ENCODE data around the gene STYK1.
"Not testable (repeated sequence)": the region's sequence is repeated elsewhere in the genome, so short reads cannot be mapped to it uniquely, and the experiment has no call there.

STYK1 gene

GRCh38 chr12:10600988-10601387, 72.9 kb downstream of the STYK1 start:
- no peak overlapping the region for H3K4me3 ChIP-seq (ENCODE audit: insufficient read length, low read depth)
- H3K9ac ChIP-seq (ENCODE audit: insufficient read length, low read depth), result no peak overlapping the region
- no peaks in the 10 kb centered on the region for H3K27me3 ChIP-seq (ENCODE audit: insufficient read depth, insufficient read length)
- peaks cover 76% of the 10 kb centered on the region for H3K36me3 ChIP-seq (ENCODE audit: insufficient read depth, insufficient read length, low read length)
- TF ChIP-seq SUZ12 (IDR thresholded peaks at IDR 0.05; ENCODE audit: extremely low read depth, insufficient read depth, insufficient read length) (no peak), YY1 (IDR thresholded peaks at IDR 0.05; ENCODE audit: insufficient read depth, insufficient read length) (no peak), ZNF274 (IDR thresholded peaks at IDR 0.05; ENCODE audit: low read depth, low read length) (no peak)
- no peak for DNase-seq (ENCODE audit: low read depth, low spot score)
- no peaks in the 10 kb centered on the region for H3K4me1 ChIP-seq (ENCODE audit: insufficient read depth, insufficient read length)
- H3K9me3 ChIP-seq (ENCODE audit: insufficient read depth, low read length), result no peaks in the 10 kb centered on the region

DNA sequence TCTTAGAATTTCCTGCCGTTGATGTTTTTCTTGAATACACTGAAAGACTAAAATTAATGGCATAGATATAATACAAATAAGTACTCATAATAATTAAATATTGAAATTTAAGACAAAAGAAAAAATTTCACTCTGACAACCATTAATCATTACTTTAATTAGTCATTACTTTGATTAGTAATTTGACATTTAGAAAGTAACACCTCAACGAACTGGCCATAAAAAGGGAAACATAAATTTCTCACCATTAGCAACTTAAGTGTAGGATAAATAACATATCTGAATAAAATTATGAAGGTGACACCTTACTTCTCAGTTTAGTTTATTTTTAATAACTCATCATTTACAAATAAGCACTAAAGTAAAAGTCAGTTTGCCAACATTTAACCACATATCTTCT, 78.0 kb downstream of the STYK1 start:
- Histone ChIP-seq H3K27me3 (ENCODE audit: insufficient read depth, insufficient read length) (no peaks in the 10 kb centered on the region), H3K36me3 (ENCODE audit: insufficient read depth, insufficient read length, low read length) (peaks cover 57% of the 10 kb centered on the region), H3K4me1 (ENCODE audit: insufficient read depth, insufficient read length) (no peaks in the 10 kb centered on the region), H3K9me3 (ENCODE audit: insufficient read depth, low read length) (no peaks in the 10 kb centered on the region), H3K9ac (ENCODE audit: insufficient read length, low read depth) (no peak overlapping the region), H3K4me3 (ENCODE audit: insufficient read length, low read depth) (no peak overlapping the region)
- DNase-seq (ENCODE audit: low read depth, low spot score), result no peak
- TF ChIP-seq SUZ12 (IDR thresholded peaks at IDR 0.05; ENCODE audit: extremely low read depth, insufficient read depth, insufficient read length), result no peak
- no peak for TF ChIP-seq YY1 (IDR thresholded peaks at IDR 0.05; ENCODE audit: insufficient read depth, insufficient read length)

- DNase-seq (ENCODE audit: low read depth, low spot score), result no peak
- TF ChIP-seq YY1 (IDR thresholded peaks at IDR 0.05; ENCODE audit: insufficient read depth, insufficient read length), result no peak
- no peak for TF ChIP-seq SUZ12 (IDR thresholded peaks at IDR 0.05; ENCODE audit: extremely low read depth, insufficient read depth, insufficient read length)
- TF ChIP-seq ZNF274 (IDR thresholded peaks at IDR 0.05; ENCODE audit: low read depth, low read length), result no peak
- no peaks in the 10 kb centered on the region for H3K4me1 ChIP-seq (ENCODE audit: insufficient read depth, insufficient read length)
- H3K9me3 ChIP-seq (ENCODE audit: insufficient read depth, low read length), result no peaks in the 10 kb centered on the region
- H3K4me3 ChIP-seq (ENCODE audit: insufficient read length, low read depth), result no peak overlapping the region
- no peak overlapping the region for H3K9ac ChIP-seq (ENCODE audit: insufficient read length, low read depth)
- H3K27me3 ChIP-seq (ENCODE audit: insufficient read depth, insufficient read length), result no peaks in the 10 kb centered on the region
- peaks cover 67% of the 10 kb centered on the region for H3K36me3 ChIP-seq (ENCODE audit: insufficient read depth, insufficient read length, low read length)
These were observed 82.9 kb downstream of the STYK1 start for GRCh38 chr12:10590966-10591365.

GRCh38 chr12:10584415-10584814, 89.4 kb downstream of the STYK1 start:
- Histone ChIP-seq H3K4me3 (ENCODE audit: insufficient read length, low read depth) (no peak overlapping the region), H3K4me1 (ENCODE audit: insufficient read depth, insufficient read length) (no peaks in the 10 kb centered on the region), H3K27me3 (ENCODE audit: insufficient read depth, insufficient read length) (no peaks in the 10 kb centered on the region), H3K9ac (ENCODE audit: insufficient read length, low read depth) (no peak overlapping the region), H3K9me3 (ENCODE audit: insufficient read depth, low read length) (peaks cover 25% of the 10 kb centered on the region), H3K36me3 (ENCODE audit: insufficient read depth, insufficient read length, low read length) (peaks cover 43% of the 10 kb centered on the region)
- TF ChIP-seq SUZ12 (IDR thresholded peaks at IDR 0.05; ENCODE audit: extremely low read depth, insufficient read depth, insufficient read length) (no peak), ZNF274 (IDR thresholded peaks at IDR 0.05; ENCODE audit: low read depth, low read length) (no peak), YY1 (IDR thresholded peaks at IDR 0.05; ENCODE audit: insufficient read depth, insufficient read length) (no peak)
- DNase-seq (ENCODE audit: low read depth, low spot score), result no peak

GRCh38 chr12:10582704-10583103, 91.1 kb downstream of the STYK1 start:
- TF ChIP-seq ZNF274 (IDR thresholded peaks at IDR 0.05; ENCODE audit: low read depth, low read length) (no peak), SUZ12 (IDR thresholded peaks at IDR 0.05; ENCODE audit: extremely low read depth, insufficient read depth, insufficient read length) (no peak), YY1 (IDR thresholded peaks at IDR 0.05; ENCODE audit: insufficient read depth, insufficient read length) (no peak)

GRCh38 chr12:10582133-10582532, 91.7 kb downstream of the STYK1 start:
- not testable (repeated sequence) for H3K9ac ChIP-seq (ENCODE audit: insufficient read length, low read depth); H3K27me3 ChIP-seq (ENCODE audit: insufficient read depth, insufficient read length); H3K4me1 ChIP-seq (ENCODE audit: insufficient read depth, insufficient read length); DNase-seq (ENCODE audit: low read depth, low spot score); H3K4me3 ChIP-seq (ENCODE audit: insufficient read length, low read depth)
- Histone ChIP-seq H3K9me3 (ENCODE audit: insufficient read depth, low read length) (peaks cover 25% of the 10 kb centered on the region), H3K36me3 (ENCODE audit: insufficient read depth, insufficient read length, low read length) (peaks cover 22% of the 10 kb centered on the region)

More at GRCh38 chr12:10582704-10583103, 91.1 kb downstream of the STYK1 start:
- no peak for DNase-seq (ENCODE audit: low read depth, low spot score)
- Histone ChIP-seq H3K9ac (ENCODE audit: insufficient read length, low read depth) (no peak overlapping the region), H3K4me1 (ENCODE audit: insufficient read depth, insufficient read length) (no peaks in the 10 kb centered on the region), H3K36me3 (ENCODE audit: insufficient read depth, insufficient read length, low read length) (peaks cover 26% of the 10 kb centered on the region), H3K27me3 (ENCODE audit: insufficient read depth, insufficient read length) (no peaks in the 10 kb centered on the region), H3K4me3 (ENCODE audit: insufficient read length, low read depth) (no peak overlapping the region), H3K9me3 (ENCODE audit: insufficient read depth, low read length) (peaks cover 25% of the 10 kb centered on the region)

GRCh38 chr12:10574307-10574706, 99.5 kb downstream of the STYK1 start:
- Histone ChIP-seq H3K9ac (ENCODE audit: insufficient read length, low read depth) (no peak overlapping the region), H3K4me3 (ENCODE audit: insufficient read length, low read depth) (no peak overlapping the region), H3K27me3 (ENCODE audit: insufficient read depth, insufficient read length) (no peaks in the 10 kb centered on the region), H3K36me3 (ENCODE audit: insufficient read depth, insufficient read length, low read length) (no peaks in the 10 kb centered on the region), H3K4me1 (ENCODE audit: insufficient read depth, insufficient read length) (peaks cover 2% of the 10 kb centered on the region), H3K9me3 (ENCODE audit: insufficient read depth, low read length) (peaks cover 31% of the 10 kb centered on the region)
- TF ChIP-seq ZNF274 (IDR thresholded peaks at IDR 0.05; ENCODE audit: low read depth, low read length) (no peak), YY1 (IDR thresholded peaks at IDR 0.05; ENCODE audit: insufficient read depth, insufficient read length) (no peak), SUZ12 (IDR thresholded peaks at IDR 0.05; ENCODE audit: extremely low read depth, insufficient read depth, insufficient read length) (no peak)
- no peak for DNase-seq (ENCODE audit: low read depth, low spot score)

DNA sequence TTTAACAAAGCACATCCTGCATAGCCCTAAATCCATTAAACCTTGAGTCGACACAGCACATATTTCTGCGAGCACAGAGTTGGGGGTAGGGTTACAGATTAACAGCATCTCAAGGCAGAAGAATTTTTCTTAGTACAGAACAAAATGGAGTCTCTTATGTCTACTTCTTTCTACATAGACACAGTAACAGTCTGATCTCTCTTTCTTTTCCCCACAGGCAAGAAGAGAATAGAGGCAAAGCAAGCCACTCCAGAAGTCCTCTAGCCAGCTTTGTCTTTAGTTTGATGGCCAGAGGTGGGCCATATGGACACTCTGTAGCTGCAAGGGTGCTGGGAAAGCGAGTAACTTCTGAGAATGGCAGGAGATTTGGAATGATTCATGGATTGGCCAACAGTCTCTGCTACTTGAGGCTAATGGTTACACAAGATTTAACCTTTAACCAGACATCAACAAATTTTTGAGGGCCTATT, 101.8 kb downstream of the STYK1 start:
- not testable (repeated sequence) for H3K27me3 ChIP-seq (ENCODE audit: insufficient read depth, insufficient read length); H3K4me1 ChIP-seq (ENCODE audit: insufficient read depth, insufficient read length); H3K4me3 ChIP-seq (ENCODE audit: insufficient read length, low read depth); DNase-seq (ENCODE audit: low read depth, low spot score); H3K9ac ChIP-seq (ENCODE audit: insufficient read length, low read depth); H3K36me3 ChIP-seq (ENCODE audit: insufficient read depth, insufficient read length, low read length)
- H3K9me3 ChIP-seq (ENCODE audit: insufficient read depth, low read length), result peaks cover 31% of the 10 kb centered on the region

Data from NT2/D1 (cell line).